Astrocyte of the spinal cord (primary cell): Measurements from ENCODE around the gene DEUP1.

Experiments
- DNase-seq: peaks from one replicate; pipeline ENCODE4 v3.0.0; 2011; ENCODE audit warnings: low read depth, low spot score
- H3K4me3 ChIP-seq: 2 replicates; pipeline ENCODE4 v1.5.1; 2011; ENCODE audit warnings: low read depth, mild to moderate bottlenecking, low read length, moderate library complexity
- CTCF ChIP-seq: IDR thresholded peaks from 2 replicates; pipeline ENCODE4 v1.5.1; 2012; ENCODE audit warnings: low read depth, mild to moderate bottlenecking, low read length, inconsistent platforms
- in situ Hi-C: cut with HindIII; loops from 2 replicates; pipeline ENCODE4 v1.10.0; 2017; ENCODE audit warnings: low sequenced_read_pairs

The DEUP1 gene

GRCh38 chr11:93468290-93468689, 137.7 kb downstream of the DEUP1 start:
- TF ChIP-seq CTCF: no peak
- no peak for DNase-seq
- in situ Hi-C loops: no loop called here
- no peak overlapping the region for H3K4me3 ChIP-seq

- in situ Hi-C loops: no loop called here
- TF ChIP-seq CTCF: no peak
- H3K4me3 ChIP-seq: no peak overlapping the region
- no peak for DNase-seq
Measured at GRCh38 chr11:93474123-93474522, 143.6 kb downstream of the DEUP1 start.

GRCh38 chr11:93476796-93477195, 146.3 kb downstream of the DEUP1 start:
- no peak for TF ChIP-seq CTCF
- DNase-seq: peak; percentile 29
- in situ Hi-C loops: no loop called here
- H3K4me3 ChIP-seq: no peak overlapping the region

GRCh38 chr11:93477684-93478234, 147.2 kb downstream of the DEUP1 start:
- no peak overlapping the region for H3K4me3 ChIP-seq
- in situ Hi-C loops: no loop called here
- peak; percentile 19 for DNase-seq
- TF ChIP-seq CTCF: no peak

- no peak for TF ChIP-seq CTCF
- no peak for DNase-seq
- in situ Hi-C loops: no loop called here
- no peak overlapping the region for H3K4me3 ChIP-seq
Measured at GRCh38 chr11:93478841-93479240, 148.3 kb downstream of the DEUP1 start.

GRCh38 chr11:93480256-93480655, 149.7 kb downstream of the DEUP1 start:
- TF ChIP-seq CTCF: no peak
- no peak for DNase-seq
- in situ Hi-C loops: no loop called here
- no peak overlapping the region for H3K4me3 ChIP-seq

- no peak overlapping the region for H3K4me3 ChIP-seq
- no peak for TF ChIP-seq CTCF
- in situ Hi-C loops: no loop called here
- no peak for DNase-seq
Measured at GRCh38 chr11:93480756-93481155, 150.2 kb downstream of the DEUP1 start.
